Urinary bladder (tissue), 4 donors: ENCODE measurements around the gene MS4A10. TPM values are rescaled to one million over a fixed set of nuclear protein-coding genes. Genes with fewer than 3 reads are reported as not detected.

Source experiments
- DNase-seq: peaks from one replicate; pipeline ENCODE4 v3.0.0-alpha.2; 2015; ENCODE audit errors: extremely low spot score
- H3K27ac ChIP-seq: one replicate; pipeline ENCODE4 v1.5.1; 2013; ENCODE audit warnings: low read depth, mild to moderate bottlenecking, moderate library complexity
- H3K36me3 ChIP-seq: one replicate; pipeline ENCODE4 v1.6.1; 2013; ENCODE audit warnings: mild to moderate bottlenecking, moderate library complexity; ENCODE audit not compliant: insufficient read depth
- H3K4me1 ChIP-seq: one replicate; pipeline ENCODE4 v1.6.1; 2013; ENCODE audit warnings: mild to moderate bottlenecking, moderate library complexity; ENCODE audit not compliant: insufficient read depth
- H3K4me3 ChIP-seq: one replicate; pipeline ENCODE4 v1.5.1; 2013; ENCODE audit warnings: low read depth, low read length
- WGBS: extraction: QIAGEN DNeasy Blood & Tissue Kit; methylation state at CpG from one replicate; pipeline ENCODE4 v1.1.7; 2013; 5-methylcytosine and 5-hydroxymethylcytosine counted together
- polyA plus RNA-seq: library from polyadenylated mRNA; stranded (reverse); fragments of 200-250 nt; gene quantifications from one replicate; pipeline ENCODE4 v1.2.3, GENCODE V29; 2013
- total RNA-seq: library from RNA; depleted of rRNA; stranded (reverse); fragments of >200 nt; gene quantifications from one replicate; pipeline ENCODE4 v1.2.3, GENCODE V29; 2014
- donor health status: healthy with polysubstance abuse.
- donor health status: healthy.

Gene MS4A10
- total RNA-seq (not detected), polyA plus RNA-seq (not detected)

GRCh38 chr11:60785136-60785535 is at the start of gene MS4A10:
TSS of gene MS4A10 (plus strand) at chr11:60785333. CDS start at chr11:60790336, 5,003 bp downstream.
- DNase-seq: no peak
- Histone ChIP-seq H3K4me3 (no peak within 1 kb of the TSS), H3K27ac (no peak within 1 kb of the TSS), H3K36me3 (no peaks in the 10 kb centered on the region), H3K4me1 (no peaks in the 10 kb centered on the region)
- WGBS: 40% methylated on average over 9 of the region's 9 CpGs

- Histone ChIP-seq H3K27ac (no peak overlapping the region), H3K36me3 (no peaks in the 10 kb centered on the region), H3K4me3 (no peak overlapping the region), H3K4me1 (no peaks in the 10 kb centered on the region)
- no peak for DNase-seq
- 66% methylated on average over 7 of the region's 7 CpGs for WGBS
Measured at GRCh38 chr11:60739114-60739513, 46.0 kb upstream of the MS4A10 start.

- H3K36me3 ChIP-seq: no peaks in the 10 kb centered on the region
- H3K4me1 ChIP-seq: no peaks in the 10 kb centered on the region
- no peak overlapping the region for H3K27ac ChIP-seq
Measured at GRCh38 chr11:60740573-60740972, 44.6 kb upstream of the MS4A10 start.

GRCh38 chr11:60741421-60741820 is 43.7 kb upstream of the MS4A10 start:
- H3K4me1 ChIP-seq: no peaks in the 10 kb centered on the region
- WGBS: 76% methylated on average over 3 of the region's 3 CpGs
- no peak overlapping the region for H3K4me3 ChIP-seq
- no peaks in the 10 kb centered on the region for H3K36me3 ChIP-seq
- H3K27ac ChIP-seq: no peak overlapping the region
- no peak for DNase-seq

More at GRCh38 chr11:60740573-60740972, 44.6 kb upstream of the MS4A10 start:
- no peak for DNase-seq
- no peak overlapping the region for H3K4me3 ChIP-seq

GRCh38 chr11:60743058-60743457 is 42.1 kb upstream of the MS4A10 start:
- no peaks in the 10 kb centered on the region for H3K36me3 ChIP-seq
- H3K4me1 ChIP-seq: no peaks in the 10 kb centered on the region
- H3K27ac ChIP-seq: no peak overlapping the region
- WGBS: 92% methylated on average over 1 of the region's 1 CpG
- no peak for DNase-seq
- no peak overlapping the region for H3K4me3 ChIP-seq

- 88% methylated on average over 5 of the region's 5 CpGs for WGBS
Measured at GRCh38 chr11:60744114-60744513, 41.0 kb upstream of the MS4A10 start.

GRCh38 chr11:60747359-60747873 is 37.7 kb upstream of the MS4A10 start:
- Histone ChIP-seq H3K27ac (no peak overlapping the region), H3K4me3 (no peak overlapping the region), H3K4me1 (no peaks in the 10 kb centered on the region), H3K36me3 (no peaks in the 10 kb centered on the region)
- no peak for DNase-seq
- 94% methylated on average over 14 of the region's 14 CpGs for WGBS

More at GRCh38 chr11:60744114-60744513, 41.0 kb upstream of the MS4A10 start:
- DNase-seq: no peak
- Histone ChIP-seq H3K4me1 (no peaks in the 10 kb centered on the region), H3K27ac (no peak overlapping the region), H3K4me3 (no peak overlapping the region), H3K36me3 (no peaks in the 10 kb centered on the region)

GRCh38 chr11:60748225-60748624 is 36.9 kb upstream of the MS4A10 start:
- Histone ChIP-seq H3K27ac (no peak overlapping the region), H3K4me3 (no peak overlapping the region), H3K4me1 (no peaks in the 10 kb centered on the region), H3K36me3 (no peaks in the 10 kb centered on the region)
- DNase-seq: no peak
- WGBS: 89% methylated on average over 17 of the region's 17 CpGs

- 74% methylated on average over 8 of the region's 8 CpGs for WGBS
- no peak for DNase-seq
- Histone ChIP-seq H3K4me1 (no peaks in the 10 kb centered on the region), H3K27ac (no peak overlapping the region), H3K4me3 (no peak overlapping the region), H3K36me3 (no peaks in the 10 kb centered on the region)
Measured at GRCh38 chr11:60748821-60749220, 36.3 kb upstream of the MS4A10 start.

GRCh38 chr11:60750911-60751310 is 34.2 kb upstream of the MS4A10 start:
- H3K4me1 ChIP-seq: no peaks in the 10 kb centered on the region
- H3K27ac ChIP-seq: no peak overlapping the region
- no peak overlapping the region for H3K4me3 ChIP-seq
- no peak for DNase-seq
- 71% methylated on average over 3 of the region's 3 CpGs for WGBS
- H3K36me3 ChIP-seq: no peaks in the 10 kb centered on the region

- Histone ChIP-seq H3K27ac (no peak overlapping the region), H3K36me3 (no peaks in the 10 kb centered on the region), H3K4me3 (no peak overlapping the region), H3K4me1 (no peaks in the 10 kb centered on the region)
- no peak for DNase-seq
- WGBS: 55% methylated on average over 4 of the region's 4 CpGs
Measured at GRCh38 chr11:60753309-60753708, 31.8 kb upstream of the MS4A10 start.

GRCh38 chr11:60754887-60755286 is 30.2 kb upstream of the MS4A10 start:
- H3K36me3 ChIP-seq: no peaks in the 10 kb centered on the region
- WGBS: 91% methylated on average over 6 of the region's 6 CpGs
- no peak for DNase-seq
- no peak overlapping the region for H3K4me3 ChIP-seq
- H3K27ac ChIP-seq: no peak overlapping the region
- H3K4me1 ChIP-seq: no peaks in the 10 kb centered on the region

GRCh38 chr11:60756307-60757032 is 28.7 kb upstream of the MS4A10 start, which contains the start of gene MS4A15:
TSS of gene MS4A15 (plus strand) at chr11:60756867. CDS start at chr11:60763734, 6,867 bp downstream.
- Histone ChIP-seq H3K27ac (no peak within 1 kb of the TSS), H3K4me3 (no peak within 1 kb of the TSS), H3K36me3 (no peaks in the 10 kb centered on the region), H3K4me1 (no peaks in the 10 kb centered on the region)
- 66% methylated on average over 14 of the region's 14 CpGs for WGBS
- no peak for DNase-seq

- WGBS: 92% methylated on average over 19 of the region's 19 CpGs
- Histone ChIP-seq H3K4me1 (no peaks in the 10 kb centered on the region), H3K36me3 (no peaks in the 10 kb centered on the region), H3K4me3 (no peak overlapping the region), H3K27ac (no peak overlapping the region)
- no peak for DNase-seq
Measured at GRCh38 chr11:60757231-60757800, 27.8 kb upstream of the MS4A10 start.
